GM04503 (cell line): ENCODE results near the gene OPA3.
"Not testable (repeated sequence)": the region's sequence is repeated elsewhere in the genome, so short reads cannot be mapped to it uniquely, and the experiment has no call there.

ENCODE experiments used
- DNase-seq: peaks from one replicate; pipeline ENCODE4 v3.0.0-alpha.2; 2012; ENCODE audit warnings: low read depth

OPA3 gene

GRCh38 chr19:45584332-45585157 is at the start of gene OPA3:
TSS of gene OPA3 (minus strand) at chr19:45584802. CDS start at chr19:45584764, 38 bp downstream.
- DNase-seq = peak; percentile 98

DNA sequence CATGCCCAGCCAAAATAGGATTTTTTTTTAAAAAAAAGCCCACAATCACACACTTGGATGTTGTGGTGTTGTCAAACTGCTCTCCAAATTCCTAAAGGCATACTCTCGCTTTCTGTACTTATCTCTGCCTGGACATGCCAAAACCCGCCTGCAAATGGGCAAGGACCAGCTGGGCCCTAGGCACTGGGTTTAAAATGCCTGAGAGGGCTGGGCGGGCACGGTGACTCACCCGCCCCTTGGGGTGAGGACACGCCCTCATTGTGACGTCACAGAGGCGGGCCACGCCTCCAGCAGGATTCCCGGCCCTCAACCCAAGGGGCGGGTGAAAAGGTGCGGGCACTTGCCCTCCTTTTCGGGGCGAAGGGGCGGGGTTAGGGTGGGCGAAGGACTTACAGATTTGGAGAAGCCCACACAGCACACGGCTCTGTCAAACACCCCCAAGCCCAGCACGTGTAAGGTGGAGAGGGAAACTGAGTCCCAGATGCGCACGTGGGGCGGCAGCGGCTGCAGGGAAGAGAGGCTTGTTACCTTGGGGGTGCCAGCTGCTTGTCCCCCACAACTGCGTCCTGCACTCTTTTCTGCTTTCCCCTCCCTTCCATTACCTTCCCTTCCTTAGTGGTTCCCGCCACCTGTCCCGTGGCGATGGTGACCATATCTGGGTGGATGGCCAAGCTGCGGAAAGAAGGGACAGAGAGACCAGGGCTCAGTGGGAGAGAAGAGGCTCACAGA is 48.0 kb upstream of the OPA3 start:
- DNase-seq = peak; percentile 80

DNA sequence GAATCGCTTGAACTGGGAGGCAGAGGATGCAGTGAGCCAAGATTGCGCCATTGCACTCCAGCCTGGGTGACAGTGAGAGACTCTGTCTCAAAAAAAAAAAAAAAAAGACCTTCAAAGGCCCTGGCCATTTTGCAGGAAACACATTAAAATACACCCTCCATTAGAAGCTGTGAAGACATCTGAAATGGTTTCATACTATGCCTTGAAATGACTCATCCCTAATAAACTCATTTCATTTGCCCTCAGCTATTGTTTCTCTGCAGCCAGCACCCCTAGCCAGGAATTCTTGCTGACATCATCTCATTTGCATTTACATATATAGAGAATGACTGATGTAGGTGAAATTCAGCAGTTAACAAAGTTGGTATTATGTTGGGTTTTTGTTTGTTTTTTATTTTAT is 45.9 kb upstream of the OPA3 start:
- DNase-seq = peak; percentile 89

DNA sequence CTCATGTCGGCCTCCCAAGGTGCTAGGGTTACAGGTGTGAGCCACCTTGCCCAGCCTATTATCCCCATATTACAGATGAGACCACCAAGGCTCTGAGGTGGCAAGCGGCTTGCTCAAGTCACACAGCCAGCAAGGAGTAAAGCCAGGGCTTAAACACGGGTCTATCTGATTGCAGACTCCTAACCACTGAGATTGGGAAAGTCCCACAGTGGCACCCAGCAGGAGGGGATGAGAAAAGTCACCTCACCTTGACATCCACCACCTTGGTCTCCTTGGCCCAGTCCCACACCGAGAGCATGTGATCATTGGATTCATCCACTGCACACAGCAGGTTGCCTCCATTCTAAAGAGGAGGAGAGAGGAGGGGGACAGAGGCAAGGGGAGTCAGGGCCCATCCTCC is 45.1 kb upstream of the OPA3 start:
- no peak for DNase-seq

GRCh38 chr19:45628219-45628618 is 43.6 kb upstream of the OPA3 start:
- not testable (repeated sequence) for DNase-seq

GRCh38 chr19:45623984-45624383 is 39.4 kb upstream of the OPA3 start:
- no peak for DNase-seq

DNA sequence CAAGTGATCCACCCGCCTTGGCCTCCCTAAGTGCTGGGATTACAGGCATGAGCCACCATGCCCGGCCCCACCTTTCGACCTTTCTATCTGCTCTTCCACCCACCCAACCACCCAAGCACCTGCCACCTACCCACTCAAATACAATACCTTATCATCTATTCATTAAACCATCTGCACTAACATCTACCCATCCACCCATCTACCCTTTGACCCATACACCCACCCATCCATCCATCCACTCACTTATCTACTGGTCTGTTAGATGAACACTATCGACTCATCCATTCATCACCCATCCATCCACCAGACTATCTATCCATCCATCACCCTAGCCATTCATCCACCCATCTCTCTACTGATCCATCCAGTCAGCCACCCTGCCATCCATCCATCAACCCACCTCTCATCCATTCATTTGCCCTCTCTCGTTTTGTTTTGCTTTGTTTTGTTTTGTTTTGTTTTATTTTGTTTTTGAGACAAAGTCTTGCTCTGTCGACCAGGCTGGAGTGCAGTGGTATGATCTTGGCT is 37.4 kb upstream of the OPA3 start:
- no peak for DNase-seq

DNA sequence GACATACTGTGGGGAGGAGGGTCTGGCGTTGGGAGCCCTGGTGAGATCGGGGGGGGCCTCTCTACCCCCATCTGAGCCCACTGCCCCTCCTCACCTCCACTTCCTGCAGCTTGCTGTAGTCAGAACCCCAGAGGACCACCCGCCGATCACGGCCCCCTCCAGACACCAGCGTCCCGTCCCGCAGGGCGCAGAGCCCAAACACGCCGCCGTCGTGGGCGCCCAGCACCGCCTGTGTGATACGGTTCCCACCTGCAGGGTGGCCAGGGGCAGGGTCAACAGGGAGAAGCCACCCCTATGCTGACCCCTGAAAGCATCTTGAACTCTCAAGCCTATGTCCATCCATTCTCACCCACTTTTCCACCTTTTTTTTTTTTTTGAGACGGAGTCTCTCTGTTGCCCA is 36.8 kb upstream of the OPA3 start:
- DNase-seq = no peak

DNA sequence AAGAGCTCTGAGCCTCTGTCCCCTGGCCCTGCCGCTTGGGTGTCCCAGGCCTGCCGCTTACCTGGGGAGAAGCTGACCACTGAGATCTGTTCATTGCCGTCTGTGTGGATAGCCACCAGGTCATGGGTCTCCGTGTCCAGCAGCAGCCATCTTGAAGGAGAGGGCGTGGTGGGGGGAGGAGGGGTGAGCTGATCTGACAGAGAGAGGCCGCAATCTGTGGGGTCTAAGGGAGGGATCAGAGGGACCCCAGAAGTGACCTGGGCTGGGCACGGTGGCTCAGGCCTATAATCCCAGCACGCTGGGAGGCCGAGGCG is 32.1 kb upstream of the OPA3 start:
- no peak for DNase-seq

GRCh38 chr19:45615795-45616703 is 31.4 kb upstream of the OPA3 start:
- no peak for DNase-seq

GRCh38 chr19:45615056-45615455 is 30.5 kb upstream of the OPA3 start:
- not testable (repeated sequence) for DNase-seq

DNA sequence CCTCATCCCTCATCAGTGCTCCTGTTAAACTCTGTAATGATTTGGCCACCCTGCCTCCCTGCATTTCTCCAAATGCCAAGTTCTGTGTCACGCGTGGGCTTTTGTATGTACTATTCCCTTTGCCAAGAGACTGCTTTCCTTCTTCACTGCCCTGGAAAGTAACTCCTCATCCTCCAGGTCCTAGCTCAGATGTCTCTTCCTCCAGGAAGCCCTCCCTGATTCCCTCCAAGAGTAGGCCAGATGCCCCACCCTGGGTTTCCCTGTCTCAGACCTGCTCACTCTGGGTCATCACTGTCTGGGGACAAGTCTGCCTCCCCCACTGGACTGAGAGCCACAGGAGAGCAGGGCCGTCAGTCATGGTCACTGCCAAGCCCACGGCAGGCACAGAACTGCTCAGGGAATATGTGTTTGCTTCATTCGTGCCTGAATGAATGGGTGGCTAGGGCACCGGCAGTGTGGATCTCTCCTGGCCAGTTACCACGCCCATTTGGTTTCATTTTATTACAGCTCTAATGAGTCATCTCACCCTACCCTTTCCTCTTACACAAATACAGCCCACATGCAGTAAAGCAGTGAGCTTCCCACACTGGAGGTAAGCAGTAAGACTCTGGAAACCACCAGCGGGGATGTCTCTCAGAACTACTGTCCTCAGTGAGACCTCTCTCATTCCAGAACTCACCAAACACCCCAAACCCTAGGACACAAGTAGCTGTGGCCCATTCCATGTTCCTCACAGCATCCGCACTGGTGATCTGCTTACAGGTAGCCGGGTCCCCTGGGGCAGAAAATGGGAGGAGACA is 29.5 kb upstream of the OPA3 start:
- DNase-seq = peak; percentile 77

GRCh38 chr19:45608948-45609347 is 24.3 kb upstream of the OPA3 start:
- no peak for DNase-seq

DNA sequence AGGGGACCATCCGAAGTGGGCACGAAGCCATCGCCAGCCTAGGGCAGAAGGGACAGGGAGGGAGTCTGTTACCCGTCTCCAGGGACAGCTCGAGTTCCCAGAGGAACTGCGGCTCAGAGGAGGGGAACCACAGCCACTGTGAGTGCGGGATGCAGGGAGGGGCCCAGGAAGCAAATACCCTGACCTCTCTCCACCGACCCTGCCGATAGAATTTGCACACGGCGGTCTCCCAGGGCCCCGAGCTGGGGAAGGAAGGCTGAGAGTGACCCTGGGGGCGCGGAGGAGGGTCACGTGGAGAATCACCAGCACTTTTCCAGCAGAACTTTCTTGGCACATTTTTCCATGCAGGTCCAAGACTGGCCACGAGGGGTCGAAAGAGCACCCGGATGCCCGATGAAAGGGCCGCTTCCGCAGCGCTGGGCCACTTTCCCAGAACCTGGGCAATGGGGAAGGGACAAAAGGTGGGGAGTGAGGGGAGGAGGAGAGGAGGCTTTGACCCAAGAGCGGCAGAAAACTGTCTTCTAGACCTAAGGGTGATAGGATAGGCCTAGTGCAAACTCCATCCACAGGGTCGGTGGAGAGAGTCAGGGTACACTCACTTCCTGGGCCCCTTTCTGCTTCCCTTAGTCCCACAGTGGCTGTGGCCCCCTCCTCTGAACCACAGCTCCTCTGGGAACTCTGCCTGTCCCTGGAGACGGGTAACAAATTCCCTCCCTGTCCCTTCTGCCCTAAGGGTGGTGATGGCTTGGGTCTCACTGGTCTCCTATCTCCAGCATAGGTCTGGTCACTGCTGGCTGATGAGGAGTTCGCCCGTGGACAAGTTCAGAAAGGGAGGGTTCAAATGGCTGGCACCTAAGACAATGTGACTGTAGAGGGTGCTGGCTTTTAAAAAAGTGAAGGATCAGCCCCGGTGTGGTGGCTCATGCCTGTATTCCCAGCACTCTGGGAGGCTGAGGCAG is 22.7 kb upstream of the OPA3 start:
- DNase-seq = no peak

GRCh38 chr19:45601524-45602374 is 17.1 kb upstream of the OPA3 start, which contains the start of gene GPR4:
TSS of gene GPR4 (minus strand) at chr19:45602212. CDS start at chr19:45591866, 10,346 bp downstream.
- DNase-seq = no peak

- no peak for DNase-seq
Observed at GRCh38 chr19:45601115-45601514, 16.5 kb upstream of the OPA3 start.

GRCh38 chr19:45600340-45600885 is 15.8 kb upstream of the OPA3 start:
- no peak for DNase-seq

- DNase-seq = no peak
Observed at GRCh38 chr19:45599286-45599685, 14.7 kb upstream of the OPA3 start.
